WTC11 (cell line): ENCODE data around the gene NXPH4. TPM values are rescaled to one million over a fixed set of nuclear protein-coding genes. Genes with fewer than 3 reads are reported as not detected.

ENCODE experiments used
- ATAC-seq: fragments of 200-7000 bp; cut with Tn5 transposase; 2 replicates; pipeline ENCODE4 v1.10.0; 2021; ENCODE audit warnings: mild to moderate bottlenecking, moderate library complexity
- CTCF ChIA-PET: fragments of 300-600 bp; sonication (Branson Sonifier 250); formaldehyde crosslinking; loops from one replicate; lab custom pipeline; 2021; ENCODE audit warnings: antibody characterized with exemption; lab: Charles Lee
- POLR2A ChIA-PET: fragments of 350-600 bp; sonication (Branson Sonifier 250); formaldehyde crosslinking; loops from one replicate; lab custom pipeline; 2021; ENCODE audit warnings: antibody characterized with exemption; lab: Charles Lee
- DNase-seq: peaks from one replicate; pipeline ENCODE4 v3.0.0; 2021; ENCODE audit warnings: low spot score
- H3K27ac Mint-ChIP-seq: 2 replicates; pipeline ENCODE4 v1.8.0; 2021; ENCODE audit warnings: mixed read lengths
- H3K27me3 Mint-ChIP-seq: 2 replicates; pipeline ENCODE4 v1.8.0; 2021; ENCODE audit warnings: low read depth, mild to moderate bottlenecking, moderate library complexity, mixed read lengths
- H3K36me3 Mint-ChIP-seq: 2 replicates; pipeline ENCODE4 v1.8.0; 2021; ENCODE audit warnings: mixed read lengths
- H3K4me1 Mint-ChIP-seq: 2 replicates; pipeline ENCODE4 v1.8.0; 2022; ENCODE audit warnings: mixed read lengths
- H3K4me3 Mint-ChIP-seq: 2 replicates; pipeline ENCODE4 v1.8.0; 2021; ENCODE audit warnings: mild to moderate bottlenecking, moderate library complexity, mixed read lengths
- H3K9me3 Mint-ChIP-seq: 2 replicates; pipeline ENCODE4 v1.8.0; 2021; ENCODE audit warnings: mixed read lengths
- ARID4B ChIP-seq: sonication (generic); formaldehyde crosslinking; IDR thresholded peaks from 2 replicates; pipeline ENCODE4 v1.8.0; 2023; ENCODE audit warnings: missing genetic modification reagents, mild to moderate bottlenecking, borderline replicate concordance
- ATF1 ChIP-seq: sonication (generic); formaldehyde crosslinking; IDR thresholded peaks from 2 replicates; pipeline ENCODE4 v1.8.1; 2023; ENCODE audit warnings: mild to moderate bottlenecking, moderate library complexity, missing genetic modification reagents
- ATF3 ChIP-seq: sonication (generic); formaldehyde crosslinking; conservative IDR thresholded peaks from 2 replicates; pipeline ENCODE4 v1.8.1; 2022; ENCODE audit warnings: mild to moderate bottlenecking, missing genetic modification reagents
- CREB1 ChIP-seq: sonication (generic); formaldehyde crosslinking; IDR thresholded peaks from 2 replicates; pipeline ENCODE4 v1.8.0; 2023; ENCODE audit warnings: mild to moderate bottlenecking, missing genetic modification reagents
- E2F1 ChIP-seq: sonication (generic); formaldehyde crosslinking; IDR thresholded peaks from 2 replicates; pipeline ENCODE4 v1.8.0; 2022; ENCODE audit warnings: mild to moderate bottlenecking, missing genetic modification reagents
- FOXP4 ChIP-seq: sonication (generic); formaldehyde crosslinking; IDR thresholded peaks from 2 replicates; pipeline ENCODE4 v1.8.0; 2022; ENCODE audit warnings: mild to moderate bottlenecking, missing genetic modification reagents
- HMGXB4 ChIP-seq: sonication (generic); formaldehyde crosslinking; IDR thresholded peaks from 2 replicates; pipeline ENCODE4 v1.8.1; 2023; ENCODE audit warnings: mild to moderate bottlenecking, moderate library complexity, missing genetic modification reagents
- PRDM15 ChIP-seq: sonication (generic); formaldehyde crosslinking; IDR thresholded peaks from 2 replicates; pipeline ENCODE4 v1.8.0; 2022; ENCODE audit warnings: missing genetic modification reagents
- PREB ChIP-seq: sonication (generic); formaldehyde crosslinking; IDR thresholded peaks from 2 replicates; pipeline ENCODE4 v1.8.1; 2022; ENCODE audit warnings: mild to moderate bottlenecking, missing genetic modification reagents, moderate library complexity, borderline replicate concordance
- PRRX2 ChIP-seq: fragments of 250-450 bp; sonication (Bioruptor Pico); IDR thresholded peaks from 2 replicates; pipeline ENCODE4 v1.8.0; 2021; ENCODE audit warnings: mild to moderate bottlenecking
- SMAD3 ChIP-seq: sonication (generic); formaldehyde crosslinking; IDR thresholded peaks from 2 replicates; pipeline ENCODE4 v1.8.0; 2022; ENCODE audit warnings: missing genetic modification reagents, mild to moderate bottlenecking, borderline replicate concordance
- ZNF138 ChIP-seq: sonication (generic); formaldehyde crosslinking; conservative IDR thresholded peaks from 2 replicates; pipeline ENCODE4 v1.8.1; 2022; ENCODE audit warnings: mild to moderate bottlenecking, moderate library complexity, missing genetic modification reagents
- ZSCAN18 ChIP-seq: fragments of 250-450 bp; sonication (Bioruptor Pico); IDR thresholded peaks from 2 replicates; pipeline ENCODE4 v2.1.2; 2022; ENCODE audit warnings: mild to moderate bottlenecking, moderate library complexity
- total RNA-seq: library from RNA; stranded (reverse); gene quantifications from 3 replicates; pipeline ENCODE4 v1.2.3, GENCODE V29; 2021

NXPH4 gene
- total RNA-seq, 1 experiment from 2014 or later = 4.9 TPM

GRCh38 chr12:57225680-57226210 is 9.2 kb downstream of the NXPH4 start (continued):
- TF ChIP-seq PRDM15 (CRISPR knock-in tag) = no peak
- TF ChIP-seq CREB1 (CRISPR knock-in tag) = no peak
- TF ChIP-seq ATF1 (CRISPR knock-in tag) = no peak
- TF ChIP-seq E2F1 (CRISPR knock-in tag) = no peak

GRCh38 chr12:57226588-57227314 is 10.2 kb downstream of the NXPH4 start:
- peaks cover 74% of the 10 kb centered on the region for H3K27me3 Mint-ChIP-seq
- POLR2A ChIA-PET = interaction anchor here (0.6 to 7.6 kb wide), 8 partner anchors 13 to 735 kb away, joined by 3 to 97 read pairs (median 4); partner anchors contain the start of gene LRP1
- H3K27ac Mint-ChIP-seq = peak overlapping the region; percentile 27; the same call in 1 of the 2 replicates
- no peak for TF ChIP-seq ATF3 (CRISPR knock-in tag)
- no peak for TF ChIP-seq HMGXB4 (CRISPR knock-in tag)
- no peak for TF ChIP-seq FOXP4 (CRISPR knock-in tag)
- TF ChIP-seq E2F1 (CRISPR knock-in tag) = no peak
- no peak for TF ChIP-seq PRRX2 (CRISPR knock-in tag)
- TF ChIP-seq SMAD3 (CRISPR knock-in tag) = no peak
- no peak for TF ChIP-seq PREB
- TF ChIP-seq ZSCAN18 (CRISPR knock-in tag) = no peak
- no peak for TF ChIP-seq ARID4B
- TF ChIP-seq ZNF138 = no peak
- TF ChIP-seq CREB1 (CRISPR knock-in tag) = no peak

More at GRCh38 chr12:57226588-57227314, 10.2 kb downstream of the NXPH4 start:
- CTCF ChIA-PET = interaction anchor here (0.6 to 10.4 kb wide), 15 partner anchors 12 to 530 kb away, joined by 3 to 660 read pairs (median 7); partner anchors contain the start of genes GLI1, INHBE, LRP1 and NXPH4
- Mint-ChIP-seq H3K4me3 (peak overlapping the region; percentile 81), H3K36me3 (peaks cover 9% of the 10 kb centered on the region), H3K9me3 (no peaks in the 10 kb centered on the region), H3K4me1 (peaks cover 62% of the 10 kb centered on the region)
- ATAC-seq (peak; percentile 11), DNase-seq (peak; percentile 79)
